NT2/D1 (cell line): ENCODE results near the gene SCTR.

Experiments used
- DNase-seq: peaks from one replicate; pipeline ENCODE4 v3.0.0-alpha.2; 2011; ENCODE audit warnings: low read depth, low spot score
- H3K27me3 ChIP-seq: 2 replicates; pipeline ENCODE4 v1.6.0; 2011; ENCODE audit warnings: mild to moderate bottlenecking; ENCODE audit not compliant: insufficient read length, insufficient read depth
- H3K36me3 ChIP-seq: 2 replicates; pipeline ENCODE4 v1.6.1; 2011; ENCODE audit warnings: mild to moderate bottlenecking, low read length, mixed read lengths; ENCODE audit not compliant: insufficient read depth, insufficient read length
- H3K4me1 ChIP-seq: 2 replicates; pipeline ENCODE4 v1.5.1; 2011; ENCODE audit not compliant: insufficient read depth, insufficient read length
- H3K4me3 ChIP-seq: 2 replicates; pipeline ENCODE4 v1.5.1; 2011; ENCODE audit warnings: low read depth; ENCODE audit not compliant: insufficient read length
- H3K9ac ChIP-seq: 2 replicates; pipeline ENCODE4 v1.6.0; 2011; ENCODE audit warnings: low read depth; ENCODE audit not compliant: insufficient read length
- H3K9me3 ChIP-seq: 2 replicates; pipeline ENCODE4 v1.5.1; 2011; ENCODE audit warnings: mild to moderate bottlenecking, low read length; ENCODE audit not compliant: insufficient read depth
- SUZ12 ChIP-seq: IDR thresholded peaks from 2 replicates; pipeline ENCODE4 v1.6.1; 2011; ENCODE audit not compliant: insufficient read length, insufficient read depth; ENCODE audit errors: extremely low read depth
- YY1 ChIP-seq: IDR thresholded peaks from 2 replicates; pipeline ENCODE4 v1.6.1; 2011; ENCODE audit not compliant: insufficient read length, insufficient read depth
- ZNF274 ChIP-seq: IDR thresholded peaks from 2 replicates; pipeline ENCODE4 v1.6.1; 2011; ENCODE audit warnings: mild to moderate bottlenecking, low read depth, low read length

The SCTR gene

DNA sequence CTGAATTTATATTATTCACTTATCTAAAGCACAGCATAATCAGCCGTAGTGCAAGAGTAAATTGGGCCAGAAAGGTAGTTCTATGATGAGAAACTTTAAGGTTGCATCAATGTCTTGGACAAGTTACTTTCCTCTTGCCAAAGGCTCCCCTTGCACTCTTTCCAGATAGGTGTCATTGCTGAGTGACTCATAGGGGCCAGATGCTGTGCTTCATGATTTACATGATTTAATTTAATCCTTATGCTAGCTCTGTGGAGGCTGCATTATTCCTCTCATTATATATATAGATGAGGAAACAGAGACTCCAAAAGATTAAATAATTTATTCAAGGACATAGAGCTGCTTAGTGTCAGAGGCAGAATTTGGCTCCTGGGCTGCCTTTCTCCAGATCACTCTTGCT lies 25.0 kb upstream of the SCTR start:
- H3K36me3 ChIP-seq, result no peaks in the 10 kb centered on the region
- TF ChIP-seq YY1 (no peak), SUZ12 (no peak), ZNF274 (no peak)
- no peak overlapping the region for H3K4me3 ChIP-seq
- DNase-seq, result no peak
- H3K9ac ChIP-seq, result no peak overlapping the region
- peaks cover 8% of the 10 kb centered on the region for H3K27me3 ChIP-seq
- H3K4me1 ChIP-seq, result no peaks in the 10 kb centered on the region
- no peaks in the 10 kb centered on the region for H3K9me3 ChIP-seq

DNA sequence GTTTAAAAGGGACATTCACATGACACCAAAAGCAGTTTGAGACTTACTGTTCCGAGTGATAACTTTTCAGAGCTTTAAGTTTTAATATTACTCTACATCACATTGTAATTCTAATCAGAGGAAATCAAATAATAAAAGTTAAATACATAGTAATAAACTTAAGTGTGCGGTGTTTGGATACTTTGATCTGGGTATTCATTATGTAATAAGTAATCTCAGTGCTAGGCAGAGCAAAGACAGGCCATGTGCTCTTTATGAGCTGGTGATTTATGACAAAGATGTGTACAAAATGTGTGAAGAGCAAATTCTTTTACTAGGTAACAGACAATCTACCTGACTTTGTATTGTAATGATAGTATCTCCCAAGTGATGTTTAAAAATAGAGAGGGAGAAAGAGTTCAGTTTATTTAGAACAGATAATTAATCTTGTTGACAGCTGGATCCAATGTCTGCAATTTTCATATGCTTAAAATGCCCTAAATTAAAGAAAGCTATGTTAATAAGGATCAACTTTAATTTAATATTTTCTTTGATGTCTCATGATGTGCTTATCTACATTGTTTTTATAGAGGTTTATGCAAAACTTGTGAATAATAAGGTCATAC lies 24.3 kb upstream of the SCTR start:
- Histone ChIP-seq H3K27me3 (peaks cover 8% of the 10 kb centered on the region), H3K36me3 (no peaks in the 10 kb centered on the region), H3K4me1 (no peaks in the 10 kb centered on the region), H3K9ac (no peak overlapping the region), H3K4me3 (no peak overlapping the region), H3K9me3 (no peaks in the 10 kb centered on the region)
- DNase-seq, result no peak
- TF ChIP-seq SUZ12, result no peak
- TF ChIP-seq YY1, result no peak
- no peak for TF ChIP-seq ZNF274

DNA sequence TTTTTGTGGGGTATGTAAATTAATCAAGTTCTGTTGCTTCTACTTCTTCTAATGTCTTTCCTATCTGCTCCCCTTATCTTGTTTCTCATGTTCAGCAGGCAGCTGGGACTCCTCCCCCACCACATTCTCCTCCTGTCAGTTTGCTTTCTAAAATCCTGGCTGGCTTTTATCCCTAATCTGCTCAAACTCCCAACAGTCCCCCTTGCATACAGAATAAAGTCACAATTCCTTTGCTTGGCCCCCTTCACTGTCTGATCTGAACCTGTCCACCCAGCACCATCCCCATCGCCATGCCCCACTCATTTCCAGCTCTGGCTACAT lies 22.1 kb upstream of the SCTR start:
- H3K4me1 ChIP-seq, result no peaks in the 10 kb centered on the region
- H3K9ac ChIP-seq, result no peak overlapping the region
- TF ChIP-seq ZNF274 (no peak), SUZ12 (no peak), YY1 (no peak)
- H3K27me3 ChIP-seq, result peaks cover 8% of the 10 kb centered on the region
- DNase-seq, result no peak
- H3K9me3 ChIP-seq, result no peaks in the 10 kb centered on the region
- H3K4me3 ChIP-seq, result no peak overlapping the region
- no peaks in the 10 kb centered on the region for H3K36me3 ChIP-seq

DNA sequence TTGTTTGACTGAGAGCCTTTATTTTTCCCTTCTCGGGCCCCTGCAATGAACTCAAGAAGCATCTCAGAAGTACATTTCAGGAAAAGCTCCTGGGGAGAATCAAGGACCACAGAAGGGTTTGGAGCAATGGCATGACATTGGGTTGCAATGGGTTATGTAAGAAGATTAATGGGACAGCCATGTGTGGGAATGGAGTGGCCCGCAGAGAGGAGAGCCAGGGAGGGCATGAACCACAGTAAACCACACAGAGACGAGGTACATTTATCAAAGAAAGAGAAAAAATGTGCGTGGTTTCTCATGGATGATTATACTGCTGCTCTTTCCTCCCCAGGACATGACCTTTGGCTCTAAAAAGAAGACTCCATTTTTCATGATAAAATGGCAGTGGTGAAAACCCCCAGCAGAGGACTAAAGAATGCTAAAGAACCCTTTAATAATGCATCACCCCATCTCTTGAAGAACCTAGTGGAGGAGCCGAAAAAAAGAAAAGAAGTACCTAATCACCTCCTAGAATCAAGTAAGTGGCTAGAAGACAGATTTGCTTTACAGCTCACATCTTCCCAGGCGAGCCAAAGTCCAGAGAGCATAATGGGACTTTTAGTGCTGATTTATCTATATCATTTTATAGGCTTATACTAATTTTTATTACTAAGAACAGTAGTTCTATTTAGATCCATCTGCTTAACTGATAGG lies 21.6 kb upstream of the SCTR start:
- Histone ChIP-seq H3K4me1 (no peaks in the 10 kb centered on the region), H3K27me3 (peaks cover 8% of the 10 kb centered on the region), H3K36me3 (no peaks in the 10 kb centered on the region), H3K9me3 (no peaks in the 10 kb centered on the region), H3K4me3 (no peak overlapping the region), H3K9ac (no peak overlapping the region)
- DNase-seq, result no peak
- TF ChIP-seq YY1 (no peak), SUZ12 (no peak), ZNF274 (no peak)

DNA sequence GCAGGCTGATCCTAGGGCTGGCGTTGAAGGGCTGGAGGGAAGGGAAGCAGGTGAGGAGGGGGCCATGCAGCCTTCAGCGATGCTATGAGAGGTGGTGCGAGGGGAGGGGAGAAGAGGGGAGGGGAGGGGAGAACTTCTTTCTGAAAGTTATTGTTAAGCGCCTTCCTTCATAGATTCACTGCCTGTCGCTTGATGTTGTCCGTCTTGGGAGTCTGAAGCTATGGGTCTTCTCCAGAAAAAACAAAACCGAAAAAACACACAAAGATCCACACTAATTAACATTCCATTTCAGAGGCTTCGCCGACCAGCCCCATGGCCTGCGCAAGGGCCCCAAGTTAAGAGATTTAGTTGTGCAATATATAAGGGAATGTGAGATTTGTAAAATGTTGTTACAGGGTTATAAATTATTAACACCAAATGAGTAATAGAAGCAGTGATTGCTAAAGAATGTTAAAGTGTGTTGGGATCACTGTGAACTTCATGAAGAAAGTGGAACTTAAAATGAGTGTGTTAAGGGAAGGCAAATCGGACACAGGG lies 20.7 kb upstream of the SCTR start:
- Histone ChIP-seq H3K4me1 (no peaks in the 10 kb centered on the region), H3K27me3 (peaks cover 8% of the 10 kb centered on the region), H3K36me3 (no peaks in the 10 kb centered on the region), H3K9me3 (no peaks in the 10 kb centered on the region), H3K9ac (peak overlapping the region; percentile 84), H3K4me3 (peak overlapping the region; percentile 75)
- DNase-seq, result no peak
- no peak for TF ChIP-seq ZNF274
- TF ChIP-seq SUZ12, result no peak
- TF ChIP-seq YY1, result no peak

DNA sequence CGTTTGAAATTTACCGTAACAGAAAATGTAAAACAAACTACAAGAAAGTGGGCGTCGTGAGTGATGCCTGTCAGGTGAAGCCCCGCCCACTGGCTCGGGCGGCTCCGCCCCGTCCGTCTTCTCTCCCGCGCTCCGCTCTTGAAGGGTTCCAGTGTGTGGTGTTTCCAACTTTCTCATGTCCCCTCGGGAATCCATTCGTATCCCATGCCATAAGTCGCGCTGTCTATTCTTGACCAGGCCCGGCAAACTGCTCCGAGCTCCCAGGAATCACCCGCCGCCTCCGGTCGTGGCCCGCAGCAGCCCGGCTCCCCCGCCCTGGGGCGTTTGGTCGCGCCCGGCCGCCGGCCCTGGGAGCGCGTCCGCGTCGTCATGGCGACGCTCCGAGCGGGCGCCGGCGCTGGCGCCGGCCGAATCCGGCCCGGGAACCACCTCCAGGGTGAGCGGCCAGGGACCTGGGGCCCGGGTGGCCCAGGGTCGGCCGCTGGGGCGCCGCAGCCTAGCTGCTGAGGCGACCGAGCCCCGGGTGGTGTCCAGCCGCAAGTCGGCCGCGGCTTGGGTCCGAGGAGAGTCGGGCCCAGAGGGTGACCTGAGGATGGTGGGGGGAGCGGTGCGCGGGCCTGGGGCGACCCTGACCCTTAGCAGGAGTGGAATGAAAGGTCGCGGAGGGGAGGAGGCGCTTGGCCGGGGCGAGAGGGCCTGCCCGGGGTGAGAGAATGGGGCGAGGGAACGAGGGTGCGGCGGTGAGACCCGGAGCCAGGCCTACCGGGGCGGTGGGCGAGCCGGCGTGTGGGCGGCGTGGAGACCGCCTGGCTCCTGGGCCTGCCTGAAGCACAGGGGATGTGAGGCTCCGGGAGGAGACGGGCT lies 20.0 kb upstream of the SCTR start, which contains the start of gene CFAP221:
Gene CFAP221, plus strand, starts transcription at position 375 of the 864 bp plus-strand sequence. CDS start 1,683 bp downstream, outside the sequence.
- DNase-seq, result peak; percentile 76
- TF ChIP-seq YY1, result no peak
- no peak for TF ChIP-seq ZNF274
- TF ChIP-seq SUZ12, result no peak
- Histone ChIP-seq H3K36me3 (no peaks in the 10 kb centered on the region), H3K4me3 (peak within 1 kb of the TSS; percentile 75), H3K9me3 (peaks cover 3% of the 10 kb centered on the region; the same call in 1 of the 2 replicates), H3K27me3 (peaks cover 8% of the 10 kb centered on the region), H3K4me1 (no peaks in the 10 kb centered on the region), H3K9ac (peak within 1 kb of the TSS; percentile 85)
